K562 (cell line): ENCODE data around the gene NLRC3. TPM values are rescaled to one million over a fixed set of nuclear protein-coding genes. Genes with fewer than 3 reads are reported as not detected.
A peak's percentile ranks its signal among the peaks of the same experiment; 100 is the strongest.

Experiments used
- COPS2 ChIP-seq: fragments of 450-650 bp; conservative IDR thresholded peaks from 2 replicates; pipeline ENCODE4 v1.6.1; 2016; ENCODE audit warnings: mild to moderate bottlenecking, moderate library complexity
- DPF2 ChIP-seq: fragments of 450-650 bp; IDR thresholded peaks from 2 replicates; pipeline ENCODE4 v1.6.1; 2016
- E4F1 ChIP-seq: fragments of 250-450 bp; sonication (Bioruptor Pico); IDR thresholded peaks from 2 replicates; pipeline ENCODE4 v1.5.0; 2021; ENCODE audit warnings: mild to moderate bottlenecking, borderline replicate concordance
- ELF4 ChIP-seq: fragments of 450-650 bp; formaldehyde crosslinking; IDR thresholded peaks from 2 replicates; pipeline ENCODE4 v1.4.0; 2022; ENCODE audit warnings: missing genetic modification characterization
- JUN ChIP-seq, 2 experiments: sonication (generic) in 1 of 2; formaldehyde crosslinking in 1 of 2; IDR thresholded peaks; 2 replicates each; pipeline versions ENCODE4 v1.6.1 to v1.8.0; 2012 to 2022; ENCODE audit warnings: borderline replicate concordance in 2 of 2, mild to moderate bottlenecking in 2 of 2, improper control_type of control experiment in 1 of 2, low read depth in 1 of 2, low read length in 1 of 2, missing genetic modification reagents in 1 of 2
- KDM1A ChIP-seq, 2 experiments: fragments of 450-650 bp; IDR thresholded peaks; 2 replicates each; pipeline ENCODE4 v1.6.1; 2016; ENCODE audit warnings: mild to moderate bottlenecking in 2 of 2
- NCOA4 ChIP-seq: fragments of 450-650 bp; IDR thresholded peaks from 2 replicates; pipeline ENCODE4 v1.6.1; 2018; ENCODE audit warnings: mild to moderate bottlenecking; ENCODE audit not compliant: partially characterized antibody
- NCOR1 ChIP-seq: fragments of 450-650 bp; IDR thresholded peaks from 2 replicates; pipeline ENCODE4 v1.6.1; 2016; ENCODE audit warnings: mild to moderate bottlenecking, moderate library complexity
- NUFIP1 ChIP-seq: fragments of 450-650 bp; IDR thresholded peaks from 2 replicates; pipeline ENCODE4 v1.6.1; 2018; ENCODE audit not compliant: partially characterized antibody
- PATZ1 ChIP-seq: fragments of 250-450 bp; sonication (Bioruptor Pico); IDR thresholded peaks from 2 replicates; pipeline ENCODE4 v1.5.0; 2020; ENCODE audit warnings: mild to moderate bottlenecking, borderline replicate concordance
- RBFOX2 ChIP-seq: fragments of 200-400 bp; formaldehyde crosslinking; IDR thresholded peaks from 2 replicates; pipeline ENCODE4 v1.6.1; 2017; ENCODE audit warnings: low read depth, mild to moderate bottlenecking, low read length, moderate library complexity
- RBM22 ChIP-seq: fragments of 200-400 bp; formaldehyde crosslinking; IDR thresholded peaks from 2 replicates; pipeline ENCODE4 v1.6.1; 2018; ENCODE audit warnings: low read length, low read depth; ENCODE audit not compliant: poor library complexity, severe bottlenecking
- SMARCE1 ChIP-seq: fragments of 450-650 bp; IDR thresholded peaks from 2 replicates; pipeline ENCODE4 v1.7.1; 2016; ENCODE audit warnings: mild to moderate bottlenecking
- SNRNP70 ChIP-seq: fragments of 200-400 bp; formaldehyde crosslinking; optimal IDR thresholded peaks from 2 replicates; pipeline ENCODE3; 2017; ENCODE audit warnings: low read depth, low read length
- SREBF2 ChIP-seq: sonication (generic); formaldehyde crosslinking; IDR thresholded peaks from 2 replicates; pipeline ENCODE4 v1.4.0; 2020; ENCODE audit warnings: mild to moderate bottlenecking, missing genetic modification reagents
- TAF7 ChIP-seq: fragments of 450-650 bp; IDR thresholded peaks from 2 replicates; pipeline ENCODE4 v1.6.1; 2016; ENCODE audit warnings: missing genetic modification characterization, missing compliant biosample characterization
- THAP7 ChIP-seq: fragments of 250-450 bp; sonication (Bioruptor Pico); IDR thresholded peaks from 2 replicates; pipeline ENCODE4 v1.5.0; 2021
- ZEB2 ChIP-seq: fragments of 450-650 bp; IDR thresholded peaks from 2 replicates; pipeline ENCODE4 v1.6.1; 2016
- ZNF133 ChIP-seq: fragments of 250-450 bp; sonication (Bioruptor Pico); IDR thresholded peaks from 2 replicates; pipeline ENCODE4 v1.4.0; 2020; ENCODE audit warnings: mild to moderate bottlenecking
- ZNF384 ChIP-seq: IDR thresholded peaks from 2 replicates; pipeline ENCODE4 v1.6.1; 2012; ENCODE audit warnings: low read depth, low read length, improper control_type of control experiment
- polyA plus RNA-seq, 8 experiments: library from polyadenylated mRNA; depleted of rRNA in 4 of 8; stranded (reverse) in 5 of 8; unstranded in 3 of 8; fragments of >200 nt; fragmentation: Nextera tagmentation in 2 of 8; fragmentation: Illumina TruSeq in 1 of 8; extraction: Ambion mirVana in 2 of 8; extraction: Trizol in 1 of 8; gene quantifications; 2 replicates each; pipeline versions ENCODE4 v1.2.1 to v1.2.3, GENCODE V29; 2011 to 2014; ENCODE audit warnings: inconsistent platforms in 1 of 8, missing spikeins in 1 of 8
- total RNA-seq, 7 experiments: library from RNA; depleted of rRNA in 6 of 7; stranded (reverse); fragments of >200 nt in 6 of 7; fragmentation: Illumina TruSeq in 2 of 7; extraction: Trizol in 2 of 7; gene quantifications; 2 replicates each; pipeline versions ENCODE4 v1.2.1 to v1.2.3, GENCODE V29; 2011 to 2021; ENCODE audit warnings: low replicate concordance in 1 of 7
- TF ChIP-seq, protein P1 (sequence below), 3 experiments: fragments of 200-800 bp in 1 of 3; fragments of 250-450 bp in 1 of 3; fragments of 450-650 bp in 1 of 3; sonication (Bioruptor Pico) in 1 of 3; sonication (Bioruptor generic) in 1 of 3; formaldehyde crosslinking in 1 of 3; IDR thresholded peaks; 2 replicates each; pipeline versions ENCODE4 v1.6.1 to v1.8.0; 2016 to 2022; ENCODE audit warnings: mild to moderate bottlenecking in 2 of 3, missing genetic modification characterization in 2 of 3, missing compliant biosample characterization in 1 of 3, moderate library complexity in 1 of 3

NLRC3 gene
- total and polyA plus RNA-seq, 9 of the 15 experiments (the other 6 are each of a cell fraction or from before 2014, with no cell fraction given), result 0.03 to 0.13 (median 0.03) TPM; not detected in 4

- no peak for TF ChIP-seq THAP7
- TF ChIP-seq E4F1 (CRISPR knock-in tag), result no peak
- peak; percentile 40; the same call in 1 of the 2 replicates for TF ChIP-seq DPF2
- TF ChIP-seq, protein P1, sequence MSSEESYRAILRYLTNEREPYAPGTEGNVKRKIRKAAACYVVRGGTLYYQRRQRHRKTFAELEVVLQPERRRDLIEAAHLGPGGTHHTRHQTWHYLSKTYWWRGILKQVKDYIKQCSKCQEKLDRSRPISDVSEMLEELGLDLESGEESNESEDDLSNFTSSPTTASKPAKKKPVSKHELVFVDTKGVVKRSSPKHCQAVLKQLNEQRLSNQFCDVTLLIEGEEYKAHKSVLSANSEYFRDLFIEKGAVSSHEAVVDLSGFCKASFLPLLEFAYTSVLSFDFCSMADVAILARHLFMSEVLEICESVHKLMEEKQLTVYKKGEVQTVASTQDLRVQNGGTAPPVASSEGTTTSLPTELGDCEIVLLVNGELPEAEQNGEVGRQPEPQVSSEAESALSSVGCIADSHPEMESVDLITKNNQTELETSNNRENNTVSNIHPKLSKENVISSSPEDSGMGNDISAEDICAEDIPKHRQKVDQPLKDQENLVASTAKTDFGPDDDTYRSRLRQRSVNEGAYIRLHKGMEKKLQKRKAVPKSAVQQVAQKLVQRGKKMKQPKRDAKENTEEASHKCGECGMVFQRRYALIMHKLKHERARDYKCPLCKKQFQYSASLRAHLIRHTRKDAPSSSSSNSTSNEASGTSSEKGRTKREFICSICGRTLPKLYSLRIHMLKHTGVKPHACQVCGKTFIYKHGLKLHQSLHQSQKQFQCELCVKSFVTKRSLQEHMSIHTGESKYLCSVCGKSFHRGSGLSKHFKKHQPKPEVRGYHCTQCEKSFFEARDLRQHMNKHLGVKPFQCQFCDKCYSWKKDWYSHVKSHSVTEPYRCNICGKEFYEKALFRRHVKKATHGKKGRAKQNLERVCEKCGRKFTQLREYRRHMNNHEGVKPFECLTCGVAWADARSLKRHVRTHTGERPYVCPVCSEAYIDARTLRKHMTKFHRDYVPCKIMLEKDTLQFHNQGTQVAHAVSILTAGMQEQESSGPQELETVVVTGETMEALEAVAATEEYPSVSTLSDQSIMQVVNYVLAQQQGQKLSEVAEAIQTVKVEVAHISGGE (CRISPR knock-in tag; IDR thresholded peaks at IDR 0.05), result no peak
- 0 out of 4 replicates have a peak, but pooled peaks of 1 of the 2 experiments have one; percentile 29 for TF ChIP-seq KDM1A (IDR thresholded peaks at IDR 0.05)
- peak; percentile 16; the same call in 1 of the 2 replicates for TF ChIP-seq SMARCE1
- TF ChIP-seq NCOR1, result no peak
- no peak for TF ChIP-seq NCOA4
- TF ChIP-seq JUN (IDR thresholded peaks at IDR 0.05; ENCODE audit: borderline replicate concordance, low read depth, low read length), result no peak
- TF ChIP-seq JUN (CRISPR knock-in tag; IDR thresholded peaks at IDR 0.05; ENCODE audit: borderline replicate concordance), result no peak
- no peak for TF ChIP-seq ZNF133 (CRISPR knock-in tag)
- no peak for TF ChIP-seq ELF4 (CRISPR knock-in tag)
- TF ChIP-seq COPS2, result no peak
- TF ChIP-seq TAF7, result no peak
- TF ChIP-seq ZNF384, result peak; percentile 53; the same call in 1 of the 2 replicates
- TF ChIP-seq SREBF2, result no peak
- TF ChIP-seq PATZ1 (CRISPR knock-in tag), result no peak
- no peak for TF ChIP-seq NUFIP1
- TF ChIP-seq RBM22, result no peak
- TF ChIP-seq ZEB2, result peak; percentile 56; the same call in 1 of the 2 replicates
- no peak for TF ChIP-seq SNRNP70
- no peak for TF ChIP-seq RBFOX2
These were observed 41.6 kb upstream of the NLRC3 start (continued) for GRCh38 chr16:3618769-3619141.
